Stimulated activated CD8-positive, alpha-beta memory T cell treated with anti-CD3 and anti-CD28 coated beads, Interleukin-2, amount 100 ng/mL, for 1 hour (primary cell): ENCODE measurements around the gene MXD3.

Experiments
- DNase-seq, 2 donors: peaks; one replicate each; pipeline ENCODE4 v3.0.0-alpha.2; 2020; ENCODE audit warnings: low read depth in 2 of 2

Gene MXD3

GRCh38 chr5:177303121-177303924 is 8.4 kb downstream of the MXD3 start, which contains the start of the genes PRELID1 and RAB24:
Gene PRELID1, plus strand, starts transcription at chr5:177303799. Its CDS starts 187 bp downstream, at chr5:177303986.
Gene RAB24, minus strand, starts transcription at chr5:177303719. Its CDS starts 431 bp downstream, at chr5:177303288.
- peak; percentile 80 to 83 for DNase-seq

- DNase-seq = no peak
Observed at GRCh38 chr5:177302354-177303110, 9.2 kb downstream of the MXD3 start.

DNA sequence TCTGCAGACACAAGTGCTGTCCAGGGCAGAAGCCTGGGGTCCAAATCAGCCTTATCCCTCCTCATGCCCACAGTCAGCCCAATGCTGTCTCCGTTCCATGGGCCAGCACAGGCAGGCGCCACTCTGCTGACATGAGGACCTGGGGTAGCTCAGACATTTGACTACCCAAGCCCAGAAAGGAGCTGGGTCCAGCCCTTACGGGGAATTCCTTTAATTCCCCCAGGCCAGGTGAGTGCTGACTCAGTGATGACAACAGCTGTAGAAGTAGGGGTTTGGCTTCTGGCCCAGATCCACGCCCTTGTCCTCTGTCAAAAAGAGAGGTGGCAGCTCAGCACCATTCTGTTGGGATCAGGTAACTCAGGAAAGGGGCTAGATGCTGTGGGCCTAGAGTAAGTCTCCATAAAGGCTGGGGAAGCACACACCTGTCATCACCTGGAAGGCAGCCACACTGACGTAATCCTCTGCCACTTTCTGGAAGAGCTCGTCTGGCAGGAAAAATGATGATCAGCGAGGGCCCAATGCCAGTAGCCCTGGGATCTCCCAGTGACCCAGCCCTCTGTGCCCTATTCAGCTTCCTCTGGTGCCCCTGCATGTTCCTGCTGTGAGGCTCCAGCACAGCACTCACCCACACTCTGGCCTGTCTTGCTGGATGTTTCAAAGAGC is 10.1 kb downstream of the MXD3 start:
- DNase-seq = no peak

GRCh38 chr5:177300951-177301350 is 10.7 kb downstream of the MXD3 start:
- no peak for DNase-seq

DNA sequence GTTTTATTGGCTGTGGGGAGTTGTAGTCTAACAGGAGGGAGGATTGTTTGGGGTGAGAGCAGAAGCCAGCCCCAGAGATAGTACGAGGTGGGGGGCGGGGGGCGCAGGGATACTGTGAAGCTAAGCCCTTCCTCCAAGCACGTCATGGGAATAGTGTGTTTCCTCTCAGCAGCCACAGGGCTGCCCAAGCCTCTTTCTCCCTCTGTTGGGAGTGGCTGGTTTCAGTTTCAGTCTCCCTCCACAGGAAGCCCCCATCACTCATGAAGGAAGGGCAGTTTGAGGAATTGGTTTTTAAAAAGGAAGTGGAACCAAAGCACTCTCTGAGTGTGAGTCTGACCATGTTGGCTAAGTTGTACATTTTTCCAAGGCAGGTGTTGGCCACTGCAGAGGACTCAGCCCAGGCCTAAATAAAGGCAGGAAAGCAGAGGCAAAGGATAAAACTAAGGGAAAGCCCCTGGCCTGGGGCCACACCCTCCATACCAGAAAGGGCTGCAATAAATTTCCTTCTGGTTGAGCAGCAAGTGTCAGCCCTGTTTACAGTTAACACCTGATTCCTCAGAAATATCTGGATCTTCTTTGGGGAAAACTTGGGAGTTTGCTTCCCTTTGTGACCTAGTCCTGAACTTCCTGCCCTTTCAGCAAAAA is 11.3 kb downstream of the MXD3 start:
- peak; percentile 43 to 59 for DNase-seq

DNA sequence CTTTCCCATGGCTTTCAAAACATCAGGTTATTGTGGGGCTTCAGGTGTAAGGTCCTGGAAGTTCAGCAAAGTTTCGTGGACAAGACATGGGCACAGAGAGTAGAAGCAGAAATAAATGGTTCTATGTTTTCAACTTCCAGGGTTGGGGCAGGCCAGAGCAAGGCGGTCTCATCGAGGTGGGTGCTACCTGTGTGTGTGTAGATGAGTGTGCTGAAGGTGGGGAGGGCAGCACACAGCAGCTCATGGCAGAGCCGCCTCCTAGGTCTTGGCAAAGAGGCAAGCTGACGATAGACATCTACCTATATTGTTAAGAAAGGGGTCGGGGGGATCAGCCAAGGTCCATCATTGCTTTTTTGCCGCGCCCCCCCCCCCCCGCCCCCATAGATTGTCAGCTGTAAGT is 12.0 kb downstream of the MXD3 start:
- DNase-seq = no peak

DNA sequence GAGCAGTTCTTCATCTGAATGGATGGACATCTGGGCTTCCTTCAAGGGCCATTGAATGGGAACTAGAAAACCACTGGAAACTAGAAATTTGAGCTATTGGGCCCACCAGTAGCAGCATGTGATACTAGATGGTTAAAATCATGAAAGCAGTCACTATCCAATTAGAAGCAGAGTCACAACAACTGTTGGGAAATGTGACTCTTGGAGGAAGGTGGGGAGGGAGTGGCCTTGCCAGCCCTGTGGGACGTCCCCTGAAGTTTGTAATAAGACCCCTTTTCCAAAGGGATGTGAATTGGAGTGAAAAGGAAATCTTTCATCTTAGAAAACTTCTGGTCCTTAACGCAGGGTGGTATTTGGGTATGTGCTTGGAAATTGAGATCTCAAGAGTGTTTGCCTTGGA is 13.8 kb downstream of the MXD3 start:
- no peak for DNase-seq

GRCh38 chr5:177296581-177296980 is 15.1 kb downstream of the MXD3 start:
- DNase-seq = no peak

DNA sequence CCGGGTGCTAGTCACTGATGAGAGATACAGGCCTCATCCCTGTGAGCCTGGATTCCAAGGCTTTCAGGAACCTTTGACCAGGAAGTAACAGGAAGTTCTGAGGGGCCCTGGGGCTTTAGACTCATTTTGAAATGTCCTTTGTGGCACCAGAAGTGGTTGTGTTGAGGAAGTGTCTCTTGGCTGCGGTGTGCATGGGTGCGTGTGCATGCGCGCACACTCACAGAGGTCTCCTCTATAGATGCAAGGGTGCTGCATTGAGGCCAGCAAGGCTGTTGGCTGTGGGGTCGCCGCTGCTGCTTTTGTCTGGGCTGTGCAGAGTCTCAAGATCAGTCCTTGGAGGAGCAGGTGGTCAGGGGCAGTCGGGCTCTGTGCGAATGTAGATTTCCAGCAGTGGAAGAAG is 15.8 kb downstream of the MXD3 start:
- DNase-seq = no peak

- DNase-seq = no peak
Observed at GRCh38 chr5:177294632-177295031, 17.1 kb downstream of the MXD3 start.

GRCh38 chr5:177293819-177294581 is 17.7 kb downstream of the MXD3 start:
- no peak for DNase-seq

- DNase-seq = no peak
Observed at GRCh38 chr5:177291735-177292134, 20.0 kb downstream of the MXD3 start.

DNA sequence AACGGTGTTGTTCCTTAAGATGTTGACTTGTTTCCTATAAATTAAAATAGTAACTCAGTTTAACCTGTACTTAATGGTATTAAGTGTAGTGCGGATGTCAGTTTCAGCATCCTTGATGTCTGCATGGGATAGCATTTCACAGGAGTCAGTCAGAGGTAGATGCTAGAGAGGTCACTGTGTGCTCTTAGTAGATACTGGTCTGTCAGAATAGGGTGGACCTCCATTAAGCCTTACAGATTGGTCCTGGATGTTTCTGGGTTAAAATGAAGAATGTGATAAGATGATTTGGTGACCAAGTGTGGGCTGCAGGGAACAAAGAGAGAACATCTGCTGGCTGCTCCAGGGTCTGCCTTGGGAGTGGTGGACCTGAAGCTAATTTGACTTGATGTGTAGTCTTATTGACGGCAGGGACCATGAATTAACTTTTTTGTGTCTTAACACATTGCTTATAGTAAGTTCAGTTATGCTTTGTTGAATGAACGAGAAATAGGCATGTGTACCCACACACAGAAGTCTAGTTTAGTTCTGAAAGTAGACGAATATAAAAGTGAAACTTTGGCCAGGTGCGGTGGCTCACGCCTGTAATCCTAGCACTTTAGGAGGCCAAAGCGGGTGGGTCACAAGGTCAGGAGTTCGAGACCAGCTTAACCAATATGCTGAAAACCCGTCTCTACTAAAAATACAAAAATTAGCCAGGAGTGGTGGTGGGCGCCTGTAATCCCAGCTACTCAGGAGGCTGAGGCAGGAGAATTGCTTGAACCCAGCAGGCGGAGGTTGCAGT is 20.7 kb downstream of the MXD3 start:
- DNase-seq = no peak

- DNase-seq = no peak
Observed at GRCh38 chr5:177288191-177288590, 23.5 kb downstream of the MXD3 start.

- no peak for DNase-seq
Observed at GRCh38 chr5:177276886-177277285, 34.8 kb downstream of the MXD3 start.

GRCh38 chr5:177275883-177276282 is 35.8 kb downstream of the MXD3 start:
- DNase-seq = no peak

- DNase-seq = no peak
Observed at GRCh38 chr5:177271113-177271512, 40.6 kb downstream of the MXD3 start.

DNA sequence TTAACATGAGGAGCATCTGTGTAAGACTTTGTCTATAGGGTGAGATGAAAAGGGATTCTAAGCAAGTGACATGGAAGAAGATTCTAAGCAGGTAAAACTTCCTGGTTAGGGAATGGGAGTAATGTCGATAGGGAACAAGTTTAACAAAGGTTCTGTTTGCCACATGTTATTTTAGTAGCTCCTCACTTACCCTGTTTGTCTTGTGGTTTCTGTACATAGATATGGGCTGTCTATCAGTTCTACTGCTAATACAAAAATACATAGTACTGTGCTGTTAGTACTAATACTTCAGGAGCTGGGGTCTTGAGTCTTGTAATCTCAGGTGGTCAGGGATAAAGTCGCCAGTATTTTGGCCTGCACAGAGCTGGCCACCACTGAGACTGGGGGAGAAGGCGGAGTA is 41.0 kb downstream of the MXD3 start:
- no peak for DNase-seq

DNA sequence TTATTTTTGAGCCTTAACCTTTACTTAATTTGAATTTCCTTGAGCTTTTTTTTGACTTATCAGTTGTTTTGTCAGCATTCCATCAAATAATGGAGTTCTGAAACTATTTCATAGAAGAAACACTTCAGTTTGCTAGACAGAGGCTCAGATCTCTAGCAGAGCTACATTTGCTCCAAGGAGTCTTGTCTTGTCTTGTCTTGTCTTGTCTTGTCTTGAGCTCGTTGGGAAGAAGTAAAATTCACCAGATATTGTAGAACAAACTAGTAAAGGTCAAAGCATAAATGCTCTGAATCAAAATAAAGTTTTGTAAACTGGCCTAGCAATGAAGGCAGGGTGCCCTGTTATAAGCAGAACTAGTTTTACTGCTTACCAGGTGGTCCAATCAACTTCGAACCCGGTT is 41.7 kb downstream of the MXD3 start:
- no peak for DNase-seq

- no peak for DNase-seq
Observed at GRCh38 chr5:177269232-177269895, 42.3 kb downstream of the MXD3 start.
